RPMI7951 (cell line): Measurements from ENCODE around the gene CACNA1S. TPM values are rescaled to one million over a fixed set of nuclear protein-coding genes. Genes with fewer than 3 reads are reported as not detected.
A peak's percentile ranks its signal among the peaks of the same experiment; 100 is the strongest.

Experiments used
- DNase-seq: peaks from one replicate; pipeline ENCODE4 v3.0.0-alpha.2; 2012; ENCODE audit warnings: low read depth
- total RNA-seq: library from RNA; depleted of rRNA; stranded (reverse); fragments of >200 nt; shearing (Covaris generic); gene quantifications from 2 replicates; pipeline ENCODE4 v1.2.3, GENCODE V29; 2014

The CACNA1S gene
- total RNA-seq, 1 experiment from 2014 or later, result not detected

DNA sequence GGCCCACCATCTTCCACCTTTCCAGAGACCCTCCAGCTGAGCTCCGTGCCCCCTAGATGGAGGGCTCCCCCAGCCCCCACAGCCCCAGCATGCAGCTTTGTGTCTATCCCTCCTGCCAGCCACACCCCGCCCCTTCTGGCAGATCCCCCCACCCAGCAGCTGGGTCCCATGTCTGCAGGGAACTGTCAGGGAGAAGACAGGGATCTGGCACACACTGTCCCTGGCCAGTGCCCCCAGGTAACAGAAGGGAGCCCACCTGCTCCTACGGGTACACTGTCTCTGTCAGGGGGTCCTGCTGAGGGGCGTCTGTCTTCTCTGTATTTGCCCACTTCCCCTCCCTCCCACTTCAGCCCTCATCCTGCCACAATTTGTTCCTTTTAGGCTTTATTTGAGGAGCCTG is 77.6 kb downstream of the CACNA1S start:
- DNase-seq, result no peak

DNA sequence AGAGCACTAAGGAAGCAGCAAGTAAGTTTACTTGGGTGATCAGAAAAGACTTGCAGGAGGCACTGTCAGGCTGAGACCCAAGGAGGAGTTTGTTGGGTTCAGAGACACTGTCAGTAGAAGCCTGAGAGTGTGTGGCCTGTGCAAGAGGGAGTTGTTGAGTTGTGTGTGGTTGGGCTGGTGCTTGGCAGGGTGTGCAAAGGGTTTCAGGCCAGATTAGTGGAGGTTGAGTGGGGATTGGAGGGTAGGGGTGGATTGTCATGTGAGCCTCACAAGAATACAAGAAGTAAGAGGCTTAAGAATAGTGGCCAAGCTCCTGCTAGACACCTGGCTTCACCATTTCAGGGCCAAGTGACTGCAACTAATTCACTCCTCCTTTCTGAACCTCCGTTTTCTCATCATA is 79.8 kb downstream of the CACNA1S start:
- DNase-seq, result no peak

DNA sequence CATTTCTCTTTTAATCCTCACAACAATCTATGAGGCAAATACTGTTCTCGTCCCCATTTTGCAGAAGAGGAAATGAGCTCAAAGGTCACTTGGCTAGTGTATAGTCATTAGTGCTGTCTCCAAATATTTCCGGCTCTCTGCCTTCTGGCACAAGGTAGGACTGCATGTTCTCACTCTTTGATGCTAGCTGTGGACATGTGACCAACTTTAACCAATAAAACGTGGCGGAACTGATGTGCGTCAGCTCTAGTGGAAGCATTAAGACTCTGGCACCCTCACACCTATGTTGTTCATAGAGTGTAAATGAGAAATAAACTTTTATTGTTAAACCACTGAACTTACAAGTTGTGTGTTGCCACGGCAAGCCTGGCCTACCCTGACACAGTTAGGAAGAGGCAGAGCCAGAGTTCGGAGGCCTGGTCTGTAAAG is 83.8 kb downstream of the CACNA1S start:
- no peak for DNase-seq

DNA sequence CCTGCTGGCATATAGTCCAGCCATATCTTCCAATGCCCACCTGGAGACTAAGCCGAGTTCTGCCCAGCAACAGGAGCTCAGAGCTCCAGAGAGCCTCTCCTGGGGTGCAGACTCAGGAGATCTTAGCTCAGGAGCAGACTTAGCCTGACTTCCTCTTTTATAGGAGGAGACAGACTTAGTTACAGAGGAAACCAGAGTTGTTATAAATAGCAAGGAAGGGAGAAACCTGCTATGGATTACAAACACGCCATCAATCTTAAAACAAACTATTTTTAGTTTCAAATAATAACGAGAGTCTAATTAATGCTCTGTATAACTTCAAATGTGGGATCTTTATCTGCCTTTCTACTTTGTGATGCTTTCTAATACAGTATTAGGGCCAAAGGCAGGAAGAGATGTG is 85.4 kb downstream of the CACNA1S start:
- DNase-seq, result no peak

- DNase-seq, result no peak
These were observed 86.0 kb downstream of the CACNA1S start for GRCh38 chr1:201026234-201026633.

GRCh38 chr1:201025571-201026002 is 86.6 kb downstream of the CACNA1S start:
- DNase-seq, result peak; percentile 67

GRCh38 chr1:201024625-201024998 is 87.6 kb downstream of the CACNA1S start:
- DNase-seq, result no peak

DNA sequence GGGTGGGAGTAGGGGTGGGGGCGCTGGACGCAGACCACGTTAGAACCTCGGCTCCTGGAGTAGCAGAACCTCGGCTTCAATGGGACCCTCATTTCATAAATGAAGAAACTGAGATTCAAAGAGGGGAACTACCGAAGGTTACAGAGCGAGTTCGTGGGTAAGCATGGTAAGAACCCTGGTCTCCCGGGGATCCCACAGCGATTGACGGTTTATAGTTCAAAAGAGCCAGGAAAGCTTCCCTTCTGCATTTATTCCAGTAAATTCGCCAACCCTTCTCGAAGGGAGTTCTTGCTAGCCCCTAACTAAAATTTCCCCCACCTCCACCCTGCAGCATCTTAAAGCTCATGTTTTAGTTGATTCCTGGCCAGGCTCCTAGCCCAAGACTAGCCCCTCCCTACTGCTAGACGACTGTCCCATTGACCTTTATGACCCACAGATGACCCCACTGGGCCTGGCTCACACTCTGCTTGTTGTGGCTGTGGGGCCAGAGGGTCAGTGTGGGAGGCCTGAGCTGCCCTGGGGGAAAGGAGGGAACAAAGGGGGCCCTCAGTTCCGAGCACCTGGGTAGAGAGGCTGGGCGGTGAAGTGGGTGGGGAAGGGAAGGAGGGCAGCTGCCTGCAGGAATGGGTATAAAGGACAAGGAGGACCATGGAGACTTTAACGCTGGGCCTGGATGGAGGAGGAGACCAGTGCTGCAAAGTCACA is 88.2 kb downstream of the CACNA1S start:
- no peak for DNase-seq

DNA sequence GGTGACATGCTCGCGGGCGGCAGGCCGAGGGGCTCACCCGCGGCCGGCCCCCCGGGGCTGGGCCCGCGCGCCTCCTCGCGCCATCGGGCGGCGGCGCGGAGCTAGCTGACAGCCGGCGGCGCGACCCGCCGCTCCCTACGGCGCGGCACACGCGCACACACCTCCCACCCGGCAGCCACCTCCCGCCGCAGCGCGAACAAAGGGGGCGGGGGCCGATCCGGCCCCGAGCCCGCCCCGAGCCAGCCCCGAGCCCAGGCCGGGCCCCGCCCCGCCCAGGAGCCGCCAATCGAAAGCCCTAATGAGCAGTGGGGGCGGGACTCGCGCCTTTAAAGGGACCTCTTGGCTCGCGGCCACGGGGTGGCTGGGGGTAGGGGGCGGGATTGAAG is 88.7 kb downstream of the CACNA1S start, which contains the start of gene KIF21B:
Gene KIF21B (minus strand): TSS at position 198 of the 386 bp plus-strand sequence. CDS start 331 bp downstream, outside the sequence.
- DNase-seq, result peak; percentile 65

DNA sequence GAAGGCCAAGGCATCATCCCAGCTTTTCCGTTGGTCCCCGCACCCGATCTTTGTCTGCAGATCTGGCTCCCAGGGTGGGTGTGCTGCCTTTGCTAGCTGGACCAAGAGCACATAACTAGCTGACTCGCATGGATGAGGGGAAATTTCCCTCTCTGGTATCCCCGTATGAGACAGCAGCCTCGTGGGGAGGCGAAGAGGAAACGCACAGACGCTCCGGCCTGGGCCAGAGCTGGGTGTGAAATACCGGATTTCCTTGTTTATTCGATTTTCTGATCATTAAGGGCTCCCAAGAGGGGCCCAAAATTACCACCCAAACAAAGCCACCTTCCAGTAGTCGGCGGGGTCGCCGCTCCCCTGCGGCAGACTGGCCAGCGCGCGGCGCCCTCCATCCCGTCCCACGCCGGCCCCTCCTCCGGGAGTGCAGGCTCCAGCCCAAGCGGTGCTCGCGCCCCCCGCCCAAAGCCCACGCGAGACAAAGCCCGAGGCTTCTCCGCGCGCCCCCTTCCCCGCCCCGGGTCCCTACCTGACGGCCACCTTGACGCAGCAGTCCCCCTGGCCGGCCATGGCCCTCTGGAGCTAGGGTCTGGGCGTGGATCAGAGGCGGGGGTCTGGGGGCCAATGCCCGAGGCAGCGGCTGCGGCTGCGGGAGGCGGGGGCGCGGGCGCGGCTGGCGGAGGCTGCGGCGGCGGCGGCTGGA is 89.3 kb downstream of the CACNA1S start:
- no peak for DNase-seq

DNA sequence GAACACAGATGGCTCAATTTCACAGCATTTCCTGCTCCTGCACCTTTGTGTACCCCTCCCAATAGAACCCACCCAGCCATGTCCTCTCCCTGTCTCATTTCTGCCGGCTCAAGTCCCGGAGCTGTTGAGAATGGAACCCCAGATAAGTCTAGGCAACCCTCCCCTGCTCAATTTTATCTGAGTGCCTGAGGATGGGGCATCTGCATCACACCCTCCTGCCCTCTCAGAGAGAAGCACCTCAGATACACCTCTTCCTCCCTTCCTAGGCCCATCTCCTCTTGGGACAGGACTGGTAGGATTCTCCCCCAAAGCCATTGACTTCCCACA is 89.8 kb downstream of the CACNA1S start:
- DNase-seq, result no peak

GRCh38 chr1:201021630-201022492 is 90.4 kb downstream of the CACNA1S start:
- DNase-seq, result no peak

DNA sequence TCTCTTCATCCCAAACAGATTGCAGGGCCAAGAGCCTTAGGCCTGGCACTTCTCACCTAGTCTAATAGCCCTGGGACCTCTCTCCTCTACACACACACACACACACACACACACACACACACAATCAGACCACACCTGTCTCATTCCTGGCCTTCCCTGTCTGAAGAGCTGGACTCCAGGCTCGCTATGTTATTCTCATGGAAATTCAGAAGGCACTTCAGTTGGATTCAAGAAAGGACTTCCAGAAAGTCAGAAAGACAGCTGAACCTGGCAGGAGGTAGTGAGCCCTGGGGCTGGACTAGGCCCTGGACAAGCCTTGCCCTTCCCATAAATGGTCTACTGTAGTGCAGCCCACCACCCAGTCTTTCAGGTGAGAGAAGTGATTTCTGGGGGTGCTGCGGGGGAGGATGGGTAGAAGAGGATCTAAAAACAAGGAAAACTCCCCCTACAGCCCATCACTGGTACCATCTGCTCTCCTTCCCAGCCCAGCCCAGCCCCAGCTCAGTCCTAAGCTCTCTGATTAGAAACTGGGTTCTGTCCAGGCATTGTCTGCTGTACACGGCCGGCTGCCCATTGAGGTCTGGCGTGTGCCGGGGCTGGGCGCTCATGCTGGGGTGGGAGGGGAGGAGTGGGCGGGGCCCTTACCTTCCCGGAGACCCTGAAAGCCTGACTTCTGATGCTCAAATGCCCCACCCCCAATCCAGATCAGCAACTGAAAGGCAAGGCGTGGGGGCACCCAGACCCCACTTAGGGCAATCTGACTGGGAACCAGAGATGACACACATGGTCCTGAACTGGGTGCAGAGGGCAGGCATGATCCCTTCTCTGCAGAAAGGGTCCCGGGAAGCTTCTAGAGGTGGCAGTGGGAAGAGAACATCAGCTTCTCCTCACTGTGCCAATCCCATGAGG is 91.3 kb downstream of the CACNA1S start:
- no peak for DNase-seq

DNA sequence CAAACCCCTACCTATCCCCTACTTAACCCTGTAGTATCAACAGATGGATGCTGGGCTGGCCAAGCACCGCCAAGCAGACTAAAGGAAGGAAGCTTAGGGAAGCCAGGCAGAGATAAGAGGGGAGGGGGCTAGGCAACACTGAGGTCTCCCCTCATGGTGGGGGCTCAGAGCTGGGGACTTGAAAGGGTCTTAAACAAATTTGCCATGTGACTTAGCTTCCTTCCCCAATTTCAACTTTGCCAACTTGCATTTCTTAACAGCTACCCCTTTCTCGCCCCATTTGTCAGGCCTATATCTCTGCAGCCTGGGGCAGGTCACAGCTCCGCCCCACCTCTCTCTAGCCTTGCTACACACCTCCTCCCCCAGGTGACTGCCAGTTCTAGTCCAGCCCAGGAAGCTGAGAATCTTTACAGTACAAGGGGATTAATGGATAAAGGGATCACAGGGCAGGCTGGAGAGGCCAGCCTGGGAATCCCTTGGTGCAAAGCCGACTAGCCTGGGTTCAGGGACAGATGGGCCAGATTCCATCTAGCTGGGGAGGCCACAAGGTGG is 92.1 kb downstream of the CACNA1S start:
- DNase-seq, result no peak

DNA sequence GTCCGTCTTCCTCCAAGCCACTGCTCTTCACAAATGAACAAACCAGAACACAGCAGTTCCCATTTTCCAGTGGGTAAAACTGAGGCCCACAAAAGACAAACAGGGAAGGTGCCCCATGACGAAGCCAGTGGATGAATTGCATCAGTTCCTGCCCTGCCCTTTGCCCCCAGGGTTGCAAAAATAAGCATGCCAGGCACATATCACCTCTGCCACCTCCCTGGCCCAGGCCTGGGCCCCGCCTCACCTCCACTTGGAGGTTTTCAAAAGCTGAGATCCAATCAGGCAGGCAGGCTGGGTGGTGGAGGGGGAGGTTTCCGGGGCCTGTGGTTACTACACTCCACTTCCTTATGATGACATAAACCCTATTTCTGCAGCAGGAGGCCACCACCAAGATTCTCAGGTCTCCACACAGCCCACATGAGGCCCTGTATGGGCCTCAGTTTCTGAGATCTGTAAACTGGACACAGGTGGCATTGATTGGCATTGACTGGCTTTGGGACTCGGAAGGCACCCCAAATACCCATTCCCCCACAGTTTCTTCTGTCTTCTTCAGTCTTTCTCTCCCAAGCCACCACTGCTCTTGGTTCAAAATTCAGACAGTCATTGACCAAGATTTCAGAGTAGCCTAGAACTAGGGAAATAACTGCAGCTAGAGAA is 92.8 kb downstream of the CACNA1S start:
- peak; percentile 56 for DNase-seq

DNA sequence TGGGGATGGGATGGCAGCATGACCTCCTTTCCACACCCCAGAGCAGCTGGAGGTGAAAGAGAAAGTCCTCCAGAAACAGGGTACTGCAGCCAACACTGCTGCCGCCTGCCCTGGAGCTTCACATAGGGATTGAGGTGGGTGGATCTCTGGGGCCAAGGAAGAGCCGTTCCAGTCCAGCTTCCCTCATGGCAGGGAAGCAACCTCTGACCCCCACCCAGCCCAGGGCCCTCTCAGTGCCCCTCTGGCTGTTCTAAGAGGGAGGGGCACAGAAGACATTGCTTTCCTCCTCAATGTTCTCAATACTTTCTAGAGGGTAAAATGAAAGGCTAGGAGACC is 94.4 kb downstream of the CACNA1S start:
- DNase-seq, result no peak

GRCh38 chr1:201016943-201017827 is 95.0 kb downstream of the CACNA1S start:
- DNase-seq, result no peak

GRCh38 chr1:201016211-201016651 is 96.0 kb downstream of the CACNA1S start:
- DNase-seq, result peak; percentile 31

DNA sequence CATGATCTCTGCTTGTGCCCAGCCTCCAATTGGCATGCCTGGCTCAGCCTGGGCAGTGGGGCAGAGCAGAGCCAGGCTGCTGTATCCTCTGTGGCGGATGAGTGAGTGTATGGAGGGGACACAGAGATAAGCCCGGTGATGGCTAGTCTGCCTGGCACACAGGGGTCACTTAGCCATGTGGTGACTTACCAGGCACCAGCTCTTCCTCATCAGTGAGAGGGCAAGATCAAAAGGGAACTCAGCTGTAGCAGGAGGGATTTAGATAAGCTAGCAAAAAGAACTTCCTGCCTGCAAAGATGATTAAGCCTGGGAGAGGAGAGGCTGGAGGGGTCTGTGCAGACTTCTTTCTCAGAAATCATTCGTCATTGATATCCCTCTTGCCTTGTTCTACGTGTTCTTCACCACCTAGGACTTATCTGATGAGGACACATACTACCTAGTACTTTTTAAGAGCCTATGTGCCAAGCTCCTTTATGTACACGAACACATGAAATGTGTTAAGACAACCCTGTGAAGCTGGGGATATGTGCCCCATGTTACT is 96.6 kb downstream of the CACNA1S start:
- DNase-seq, result peak; percentile 26
